H1 (cell line): Measurements from ENCODE around the gene LFNG.

Experiments used
- CTCF ChIP-seq, 3 experiments: IDR thresholded peaks; 1 replicate in 2 of 3; 2 replicates in 1 of 3; pipeline versions ENCODE4 v1.5.1 to v1.6.1; 2011; ENCODE audit warnings: low read length in 3 of 3, mild to moderate bottlenecking in 3 of 3, inconsistent platforms in 2 of 3, low read depth in 1 of 3, moderate library complexity in 1 of 3; ENCODE audit not compliant: insufficient read depth in 1 of 3; ENCODE audit errors: control extremely low read depth in 1 of 3
- GTF2F1 ChIP-seq: IDR thresholded peaks from 2 replicates; pipeline ENCODE4 v1.6.1; 2012; ENCODE audit warnings: low read depth, low read length, improper control_type of control experiment, borderline replicate concordance
- KDM5A ChIP-seq: fragments of 200-600 bp; IDR thresholded peaks from 2 replicates; pipeline ENCODE4 v1.7.1; 2012; ENCODE audit warnings: mild to moderate bottlenecking, low read length, inconsistent platforms, mixed read lengths
- POLR2A ChIP-seq, 2 experiments: IDR thresholded peaks; 1 replicate in 1 of 2; 2 replicates in 1 of 2; pipeline ENCODE4 v1.6.1; 2011; ENCODE audit warnings: low read depth in 2 of 2, low read length in 2 of 2, mild to moderate bottlenecking in 2 of 2; ENCODE audit errors: control extremely low read depth in 1 of 2
- POU5F1 ChIP-seq: IDR thresholded peaks from 2 replicates; pipeline ENCODE4 v1.6.1; 2011; ENCODE audit warnings: low read depth, mild to moderate bottlenecking, low read length, moderate library complexity
- RAD21 ChIP-seq, 2 experiments: IDR thresholded peaks in 1 of 2; conservative IDR thresholded peaks in 1 of 2; 2 replicates each; pipeline ENCODE4 v1.6.1; 2011; ENCODE audit warnings: low read depth in 2 of 2, low read length in 2 of 2, improper control_type of control experiment in 1 of 2, inconsistent platforms in 1 of 2, mild to moderate bottlenecking in 1 of 2, moderate library complexity in 1 of 2
- RXRA ChIP-seq: IDR thresholded peaks from 2 replicates; pipeline ENCODE4 v1.6.1; 2011; ENCODE audit warnings: low read depth, mild to moderate bottlenecking, low read length, moderate library complexity; ENCODE audit not compliant: insufficient read depth
- SIRT6 ChIP-seq: IDR thresholded peaks from one replicate; pipeline ENCODE4 v1.7.1; 2012; ENCODE audit warnings: low read length, inconsistent platforms
- SP1 ChIP-seq: IDR thresholded peaks from 2 replicates; pipeline ENCODE4 v1.6.1; 2011; ENCODE audit warnings: low read depth, low read length
- USF2 ChIP-seq: IDR thresholded peaks from 2 replicates; pipeline ENCODE4 v1.6.1; 2011; ENCODE audit warnings: low read length, improper control_type of control experiment

GRCh38 chr7:2520131-2520760 lies 672 bp downstream of the LFNG start:
- TF ChIP-seq POLR2A (IDR thresholded peaks at IDR 0.05; ENCODE audit: control extremely low read depth in 1 of 2, low read depth in 2 of 2, low read length in 2 of 2) (no peak; a peak in 1 of 3 replicates), POU5F1 (no peak), RXRA (no peak), CTCF (IDR thresholded peaks at IDR 0.05; ENCODE audit: control extremely low read depth in 1 of 3, insufficient read depth in 1 of 3, low read depth in 1 of 3, low read length in 3 of 3) (peak in 1 of 3 experiments; percentile 4; a peak in 1 of 4 replicates), GTF2F1 (no peak), SIRT6 (no peak), USF2 (no peak), SP1 (no peak), RAD21 (IDR thresholded peaks at IDR 0.05 in 1 of 2, conservative IDR thresholded peaks at IDR 0.05 in 1 of 2; ENCODE audit: low read depth in 2 of 2, low read length in 2 of 2) (no peak), KDM5A (no peak)
